ENCODE data around the gene ST6GALNAC2. TPM values are rescaled to one million over a fixed set of nuclear protein-coding genes. Genes with fewer than 3 reads are reported as not detected.
"Not testable (repeated sequence)": the region's sequence is repeated elsewhere in the genome, so short reads cannot be mapped to it uniquely, and the experiment has no call there.

The ST6GALNAC2 gene
- total and polyA plus RNA-seq, 4 experiments from 2014 or later: 0.95 to 3.6 (median 2.9) TPM

DNA sequence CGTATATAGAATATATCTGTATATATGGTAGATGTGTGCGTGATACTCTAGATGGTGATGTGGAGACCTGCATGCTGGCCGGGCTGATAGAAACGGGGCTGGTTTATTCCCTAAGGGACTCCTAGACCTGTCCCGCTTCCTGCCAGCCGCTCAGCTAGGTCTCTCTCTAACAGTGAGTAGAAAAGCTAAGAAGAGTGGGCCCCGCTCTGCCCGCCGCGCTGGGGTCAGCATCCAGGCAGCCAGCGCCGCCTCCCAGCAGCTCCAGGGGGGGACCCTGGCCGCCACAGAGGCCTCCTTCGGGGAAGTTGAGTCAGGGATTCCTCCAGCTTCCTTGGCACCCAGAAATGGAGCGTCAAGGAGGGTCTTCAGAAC is 57.5 kb downstream of the ST6GALNAC2 start:
- no peaks in the 10 kb centered on the region for H3K9me3 Mint-ChIP-seq
- Histone ChIP-seq H3K27ac (ENCODE audit: low read depth, low read length) (peak overlapping the region; percentile 4), H3K36me3 (ENCODE audit: insufficient read depth, low read length) (no peaks in the 10 kb centered on the region), H3K4me1 (ENCODE audit: insufficient read depth, low read length) (peaks cover 29% of the 10 kb centered on the region), H3K27me3 (ENCODE audit: insufficient read depth, low read length) (no peaks in the 10 kb centered on the region), H3K4me3 (ENCODE audit: low read length in 2 of 2) (no peak overlapping the region), H3K9me3 (ENCODE audit: control insufficient read depth in 1 of 2, low read length in 2 of 2) (no peaks in the 10 kb centered on the region)
- peak in 1 of 5 donors; percentile 12 for DNase-seq
- H3K27ac Mint-ChIP-seq: peak overlapping the region in 6 of 7 donors; percentile 40 to 90 (median 82)
- intact Hi-C loops (cut with micrococcal nuclease): no loop called here
- peaks cover 15 to 38% (median 26%) of the 10 kb centered on the region in 4 donors for H3K4me1 Mint-ChIP-seq
- no peaks in the 10 kb centered on the region for H3K27me3 Mint-ChIP-seq
- peak overlapping the region in 5 of 8 donors; percentile 38 to 83 (median 55) for H3K4me3 Mint-ChIP-seq
- POLR2A ChIA-PET (ENCODE audit: partially characterized antibody): interaction anchor here (0.7 to 2.0 kb wide), 11 partner anchors 8 to 143 kb away, joined by 3 to 10 read pairs (median 4); partner anchors contain the start of gene ST6GALNAC2
- no peaks in the 10 kb centered on the region for H3K36me3 Mint-ChIP-seq
- CTCF ChIA-PET (ENCODE audit: partially characterized antibody): interaction anchor here (0.6 to 2.2 kb wide), 9 partner anchors 10 to 186 kb away, joined by 3 to 14 read pairs (median 6); no protein-coding TSS in a partner anchor

DNA sequence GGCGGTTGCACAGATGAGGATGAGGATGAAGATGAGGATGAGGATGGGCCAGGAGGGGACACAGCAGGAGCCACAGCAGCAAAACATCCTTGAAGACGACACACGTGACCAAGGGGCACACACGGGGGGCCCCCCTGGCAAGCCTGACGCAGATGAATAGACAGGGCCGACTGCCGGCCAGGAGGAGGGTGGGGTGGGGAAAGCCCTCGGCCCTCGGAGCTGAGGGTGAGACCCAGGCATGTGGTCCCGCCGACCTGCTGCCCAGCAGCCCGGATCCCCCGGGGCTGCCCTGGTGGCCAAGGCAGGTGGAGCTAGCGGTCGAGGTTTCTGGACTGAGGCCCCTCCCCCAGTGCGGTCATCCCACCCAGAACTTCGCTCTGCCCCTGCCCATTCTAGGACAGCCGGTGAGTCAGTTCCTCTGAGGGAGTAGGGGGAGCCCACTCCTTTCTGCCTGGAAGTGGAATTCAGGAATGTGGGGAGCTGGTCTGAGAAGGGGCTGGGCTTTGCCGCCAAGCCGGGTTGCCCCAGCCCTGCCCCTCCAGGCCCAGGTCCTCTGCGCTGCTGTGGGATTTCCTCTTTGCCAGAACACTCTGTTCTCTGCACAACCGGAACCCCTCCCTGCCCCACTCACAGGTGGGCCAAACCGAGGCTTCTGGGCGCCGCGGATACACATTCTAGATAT is 58.1 kb downstream of the ST6GALNAC2 start:
- H3K27me3 ChIP-seq (ENCODE audit: insufficient read depth, low read length): no peaks in the 10 kb centered on the region
- no peak overlapping the region for H3K27ac ChIP-seq (ENCODE audit: low read depth, low read length)
- H3K4me3 Mint-ChIP-seq: peak overlapping the region in 7 of 8 donors; percentile 40 to 83 (median 53)
- peak overlapping the region in 5 of 7 donors; percentile 40 to 96 (median 88) for H3K27ac Mint-ChIP-seq
- CTCF ChIA-PET (ENCODE audit: partially characterized antibody): interaction anchor here (0.9 to 2.2 kb wide), 8 partner anchors 9 to 154 kb away, joined by 4 to 14 read pairs (median 6); no protein-coding TSS in a partner anchor
- no peaks in the 10 kb centered on the region for H3K36me3 ChIP-seq (ENCODE audit: insufficient read depth, low read length)
- no peaks in the 10 kb centered on the region for H3K27me3 Mint-ChIP-seq
- no peaks in the 10 kb centered on the region for H3K36me3 Mint-ChIP-seq
- H3K9me3 Mint-ChIP-seq: no peaks in the 10 kb centered on the region
- POLR2A ChIA-PET (ENCODE audit: partially characterized antibody): interaction anchor here (0.7 to 2.0 kb wide), 12 partner anchors 9 to 144 kb away, joined by 3 to 10 read pairs (median 4); partner anchors contain the start of gene ST6GALNAC2
- H3K4me1 Mint-ChIP-seq: peaks cover 17 to 42% (median 29%) of the 10 kb centered on the region in 4 donors
- DNase-seq: peak; percentile 54 to 62 (median 57)
- H3K9me3 ChIP-seq (ENCODE audit: control insufficient read depth in 1 of 2, low read length in 2 of 2): no peaks in the 10 kb centered on the region
- H3K4me3 ChIP-seq (ENCODE audit: low read length in 2 of 2): no peak overlapping the region
- intact Hi-C loops (cut with micrococcal nuclease): no loop called here
- H3K4me1 ChIP-seq (ENCODE audit: insufficient read depth, low read length): peaks cover 34% of the 10 kb centered on the region

- H3K9me3 Mint-ChIP-seq; H3K27me3 Mint-ChIP-seq; H3K36me3 ChIP-seq (ENCODE audit: insufficient read depth, low read length); intact Hi-C loops (cut with micrococcal nuclease); H3K36me3 Mint-ChIP-seq; H3K4me3 ChIP-seq (ENCODE audit: low read length in 2 of 2); H3K27me3 ChIP-seq (ENCODE audit: insufficient read depth, low read length); H3K9me3 ChIP-seq (ENCODE audit: control insufficient read depth in 1 of 2, low read length in 2 of 2); H3K27ac ChIP-seq (ENCODE audit: low read depth, low read length): not testable (repeated sequence)
- peaks cover 34% of the 10 kb centered on the region for H3K4me1 ChIP-seq (ENCODE audit: insufficient read depth, low read length)
- CTCF ChIA-PET (ENCODE audit: partially characterized antibody): interaction anchor here (0.9 to 2.2 kb wide), 5 partner anchors 9 to 97 kb away, joined by 5 to 12 read pairs (median 7); no protein-coding TSS in a partner anchor
- peak overlapping the region in 3 of 7 donors; percentile 85 to 96 (median 91) for H3K27ac Mint-ChIP-seq
- POLR2A ChIA-PET (ENCODE audit: partially characterized antibody): interaction anchor here (0.9 to 2.0 kb wide), 5 partner anchors 12 to 145 kb away, joined by 3 to 9 read pairs (median 4); partner anchors contain the start of gene ST6GALNAC2
- H3K4me3 Mint-ChIP-seq: peak overlapping the region in 6 of 8 donors; percentile 40 to 72 (median 52)
- H3K4me1 Mint-ChIP-seq: peaks cover 17 to 42% (median 29%) of the 10 kb centered on the region in 4 donors
- DNase-seq: peak in 1 of 5 donors; percentile 3
These were observed 58.6 kb downstream of the ST6GALNAC2 start for GRCh38 chr17:76527016-76527415.

- peaks cover 16 to 41% (median 28%) of the 10 kb centered on the region in 4 donors for H3K4me1 Mint-ChIP-seq
- H3K9me3 Mint-ChIP-seq; H3K27ac Mint-ChIP-seq; intact Hi-C loops (cut with micrococcal nuclease); DNase-seq; H3K4me3 ChIP-seq (ENCODE audit: low read length in 2 of 2); H3K9me3 ChIP-seq (ENCODE audit: control insufficient read depth in 1 of 2, low read length in 2 of 2); H3K36me3 Mint-ChIP-seq; POLR2A ChIA-PET (ENCODE audit: partially characterized antibody); H3K36me3 ChIP-seq (ENCODE audit: insufficient read depth, low read length); H3K27me3 ChIP-seq (ENCODE audit: insufficient read depth, low read length); H3K4me3 Mint-ChIP-seq; H3K27ac ChIP-seq (ENCODE audit: low read depth, low read length); H3K27me3 Mint-ChIP-seq: not testable (repeated sequence)
- CTCF ChIA-PET (ENCODE audit: partially characterized antibody): interaction anchor here (1.3 to 10.8 kb wide), 7 partner anchors 20 to 191 kb away, joined by 3 to 126 read pairs (median 35); no protein-coding TSS in a partner anchor
- peaks cover 34% of the 10 kb centered on the region for H3K4me1 ChIP-seq (ENCODE audit: insufficient read depth, low read length)
These were observed 60.2 kb downstream of the ST6GALNAC2 start for GRCh38 chr17:76525513-76525833.

- POLR2A ChIA-PET (ENCODE audit: partially characterized antibody): interaction anchor here (2.5 kb wide), 1 partner anchor 22 kb away, joined by 14 read pairs; no protein-coding TSS in a partner anchor
- CTCF ChIA-PET (ENCODE audit: partially characterized antibody): interaction anchor here (0.8 to 10.8 kb wide), 10 partner anchors 12 to 192 kb away, joined by 3 to 126 read pairs (median 30); no protein-coding TSS in a partner anchor
- intact Hi-C loops (cut with micrococcal nuclease): no loop called here
- H3K4me3 ChIP-seq (ENCODE audit: low read length in 2 of 2): no peak overlapping the region
- H3K27me3 ChIP-seq (ENCODE audit: insufficient read depth, low read length): no peaks in the 10 kb centered on the region
- Mint-ChIP-seq H3K4me3 (peak overlapping the region in 1 of 8 donors; percentile 39), H3K36me3 (no peaks in the 10 kb centered on the region), H3K9me3 (no peaks in the 10 kb centered on the region), H3K4me1 (peaks cover 16 to 44% (median 30%) of the 10 kb centered on the region in 4 donors), H3K27ac (peak overlapping the region in 5 of 7 donors; percentile 38 to 89 (median 75)), H3K27me3 (no peaks in the 10 kb centered on the region)
- peaks cover 34% of the 10 kb centered on the region for H3K4me1 ChIP-seq (ENCODE audit: insufficient read depth, low read length)
- no peaks in the 10 kb centered on the region for H3K36me3 ChIP-seq (ENCODE audit: insufficient read depth, low read length)
- DNase-seq: peak in 1 of 5 donors; percentile 23
- no peak overlapping the region for H3K27ac ChIP-seq (ENCODE audit: low read depth, low read length)
- H3K9me3 ChIP-seq (ENCODE audit: control insufficient read depth in 1 of 2, low read length in 2 of 2): no peaks in the 10 kb centered on the region
These were observed 60.8 kb downstream of the ST6GALNAC2 start for GRCh38 chr17:76524598-76525512.

GRCh38 chr17:76523084-76524037 is 62.3 kb downstream of the ST6GALNAC2 start:
- ChIA-PET POLR2A (ENCODE audit: partially characterized antibody) (interaction anchor here (0.6 to 2.5 kb wide), 18 partner anchors 13 to 214 kb away, joined by 3 to 14 read pairs (median 4); partner anchors contain the start of genes SRSF2, ST6GALNAC1 and ST6GALNAC2), CTCF (ENCODE audit: partially characterized antibody) (interaction anchor here (0.6 to 10.8 kb wide), 43 partner anchors 9 to 249 kb away, joined by 3 to 126 read pairs (median 5); partner anchors contain the start of genes PRCD and ST6GALNAC2)
- no peaks in the 10 kb centered on the region for H3K27me3 ChIP-seq (ENCODE audit: insufficient read depth, low read length)
- H3K4me1 Mint-ChIP-seq: peaks cover 15 to 51% (median 27%) of the 10 kb centered on the region in 4 donors
- no peaks in the 10 kb centered on the region for H3K36me3 ChIP-seq (ENCODE audit: insufficient read depth, low read length)
- no peaks in the 10 kb centered on the region for H3K9me3 ChIP-seq (ENCODE audit: control insufficient read depth in 1 of 2, low read length in 2 of 2)
- H3K27ac ChIP-seq (ENCODE audit: low read depth, low read length): no peak overlapping the region
- DNase-seq: peak; percentile 67 to 84 (median 78)
- H3K9me3 Mint-ChIP-seq: no peaks in the 10 kb centered on the region
- H3K4me3 Mint-ChIP-seq: peak overlapping the region in 6 of 8 donors; percentile 32 to 79 (median 64)
- H3K27me3 Mint-ChIP-seq: no peaks in the 10 kb centered on the region
- intact Hi-C loops (cut with micrococcal nuclease): loop anchor here (1.0 kb wide), 5 partner anchors 24 to 192 kb away; no protein-coding TSS in a partner anchor
- peaks cover 27% of the 10 kb centered on the region for H3K4me1 ChIP-seq (ENCODE audit: insufficient read depth, low read length)
- H3K4me3 ChIP-seq (ENCODE audit: low read length in 2 of 2): no peak overlapping the region
- H3K36me3 Mint-ChIP-seq: no peaks in the 10 kb centered on the region
- H3K27ac Mint-ChIP-seq: peak overlapping the region; percentile 58 to 97 (median 88)
